SK-N-SH (cell line): ENCODE results near the gene SLC24A5. TPM values are rescaled to one million over a fixed set of nuclear protein-coding genes. Genes with fewer than 3 reads are reported as not detected.

Experiments used
- CTCF ChIA-PET: fragments of 300-600, 350-600 bp; formaldehyde crosslinking; extraction: SDS; loops from one replicate; lab custom pipeline; 2021; lab: Yijun Ruan, JAX
- POLR2A ChIA-PET: fragments of 350-600 bp; sonication (Branson Sonifier 250); formaldehyde crosslinking; extraction: SDS; loops from one replicate; lab custom pipeline; 2020; ENCODE audit warnings: antibody characterized with exemption, inconsistent platforms; lab: Yijun Ruan, JAX
- DNase-seq: peaks from one replicate; pipeline ENCODE4 v3.0.0; 2012
- H2AFZ ChIP-seq: fragments of 200-600 bp; sonication (generic); 2 replicates; pipeline ENCODE4 v1.8.1; 2016; ENCODE audit warnings: antibody characterized with exemption, mild to moderate bottlenecking, low read depth
- H3F3A ChIP-seq: fragments of 200-600 bp; sonication (generic); replicated peaks from 2 replicates; pipeline ENCODE3; 2016; ENCODE audit warnings: antibody characterized with exemption, mild to moderate bottlenecking; ENCODE audit not compliant: insufficient read depth
- H3K27ac ChIP-seq, 2 experiments: fragments of 200-500 bp in 1 of 2; fragments of 200-600 bp in 1 of 2; sonication (Bioruptor generic) in 1 of 2; sonication (generic), shearing (Covaris generic) in 1 of 2; 2 replicates each; pipeline versions ENCODE4 v1.5.1 to v1.6.1; 2014 to 2016; ENCODE audit warnings: low read depth in 2 of 2, inconsistent platforms in 1 of 2, low read length in 1 of 2, mild to moderate bottlenecking in 1 of 2, mixed read lengths in 1 of 2
- H3K27me3 ChIP-seq: fragments of 200-600 bp; sonication (generic), shearing (Covaris generic); 2 replicates; pipeline ENCODE4 v1.6.1; 2016; ENCODE audit warnings: mixed run types; ENCODE audit not compliant: insufficient read depth
- H3K36me3 ChIP-seq, 2 experiments: fragments of 200-500 bp in 1 of 2; fragments of 200-600 bp in 1 of 2; sonication (Bioruptor generic) in 1 of 2; sonication (generic) in 1 of 2; replicated peaks in 1 of 2; 2 replicates each; pipeline versions ENCODE3 to v1.5.1; 2014 to 2016; ENCODE audit warnings: low read length in 1 of 2, mild to moderate bottlenecking in 1 of 2; ENCODE audit not compliant: insufficient read depth in 2 of 2, control insufficient read depth in 1 of 2
- H3K4me1 ChIP-seq, 2 experiments: fragments of 200-500 bp in 1 of 2; fragments of 200-600 bp in 1 of 2; sonication (Bioruptor generic) in 1 of 2; sonication (generic), shearing (Covaris generic) in 1 of 2; 2 replicates each; pipeline versions ENCODE4 v1.5.1 to v1.6.1; 2014 to 2016; ENCODE audit warnings: low read depth in 1 of 2, low read length in 1 of 2, mixed run types in 1 of 2; ENCODE audit not compliant: insufficient read depth in 2 of 2, control insufficient read depth in 1 of 2
- H3K4me2 ChIP-seq: fragments of 200-600 bp; sonication (generic), shearing (Covaris generic); 2 replicates; pipeline ENCODE4 v1.6.1; 2017; ENCODE audit warnings: mixed run types
- H3K4me3 ChIP-seq, 2 experiments: fragments of 200-500 bp in 1 of 2; fragments of 200-600 bp in 1 of 2; sonication (Bioruptor generic) in 1 of 2; sonication (generic), shearing (Covaris generic) in 1 of 2; 2 replicates each; pipeline versions ENCODE4 v1.5.1 to v1.8.1; 2014 to 2016; ENCODE audit warnings: low read depth in 2 of 2, inconsistent platforms in 1 of 2, low read length in 1 of 2, mild to moderate bottlenecking in 1 of 2, mixed read lengths in 1 of 2, moderate library complexity in 1 of 2
- H3K79me2 ChIP-seq: fragments of 200-600 bp; sonication (generic); 2 replicates; pipeline ENCODE4 v1.8.1; 2017; ENCODE audit warnings: mild to moderate bottlenecking; ENCODE audit not compliant: insufficient read depth
- H3K9ac ChIP-seq: fragments of 200-600 bp; sonication (generic); 2 replicates; pipeline ENCODE4 v1.6.1; 2017; ENCODE audit warnings: mixed run types
- H3K9me2 ChIP-seq: fragments of 200-600 bp; sonication (generic); 2 replicates; pipeline ENCODE4 v1.6.1; 2017; ENCODE audit warnings: mixed run types
- H3K9me3 ChIP-seq: fragments of 200-600 bp; sonication (generic); 2 replicates; pipeline ENCODE4 v1.6.1; 2017; ENCODE audit warnings: mixed run types, mild to moderate bottlenecking, moderate library complexity
- H4K20me1 ChIP-seq: fragments of 200-600 bp; sonication (generic); 2 replicates; pipeline ENCODE4 v1.6.1; 2017; ENCODE audit warnings: mild to moderate bottlenecking, mixed run types; ENCODE audit not compliant: insufficient read depth
- ELF1 ChIP-seq: IDR thresholded peaks from 2 replicates; pipeline ENCODE4 v1.4.0; 2012
- EP300 ChIP-seq, 2 experiments: IDR thresholded peaks; 2 replicates each; pipeline versions ENCODE4 v1.4.0 to v1.6.1; 2012; ENCODE audit warnings: borderline replicate concordance in 1 of 2, low read depth in 1 of 2, low read length in 1 of 2
- FOXJ3 ChIP-seq: sonication (generic); formaldehyde crosslinking; IDR thresholded peaks from 2 replicates; pipeline ENCODE4 v1.5.1; 2020; ENCODE audit warnings: mild to moderate bottlenecking, missing genetic modification reagents
- NFIC ChIP-seq: IDR thresholded peaks from 2 replicates; pipeline ENCODE4 v1.4.0; 2012; ENCODE audit warnings: borderline replicate concordance
- NRF1 ChIP-seq: IDR thresholded peaks from 2 replicates; pipeline ENCODE4 v1.6.1; 2012; ENCODE audit warnings: low read depth, mild to moderate bottlenecking, low read length
- PBX3 ChIP-seq: IDR thresholded peaks from 2 replicates; pipeline ENCODE4; 2012
- POLR2AphosphoS5 ChIP-seq: IDR thresholded peaks from 2 replicates; pipeline ENCODE4 v1.6.1; 2012; ENCODE audit warnings: low read depth, low read length
- RAD21 ChIP-seq: IDR thresholded peaks from 2 replicates; pipeline ENCODE4 v1.6.1; 2012; ENCODE audit warnings: mild to moderate bottlenecking, low read length
- RXRA ChIP-seq: IDR thresholded peaks from 2 replicates; pipeline ENCODE4 v1.4.0; 2012; ENCODE audit warnings: low read depth, mild to moderate bottlenecking, borderline replicate concordance
- TCF12 ChIP-seq: IDR thresholded peaks from 2 replicates; pipeline ENCODE4 v1.4.0; 2012
- TEAD4 ChIP-seq: IDR thresholded peaks from 2 replicates; pipeline ENCODE4 v1.4.0; 2012; ENCODE audit warnings: mild to moderate bottlenecking, borderline replicate concordance; ENCODE audit not compliant: insufficient read depth
- USF2 ChIP-seq: fragments of 150-350 bp; IDR thresholded peaks from 2 replicates; pipeline ENCODE4 v1.6.1; 2017; ENCODE audit warnings: antibody characterized with exemption, low read length, low read depth, borderline replicate concordance
- YY1 ChIP-seq: IDR thresholded peaks from 2 replicates; pipeline ENCODE4 v1.4.0; 2012; ENCODE audit warnings: low read depth, mild to moderate bottlenecking
- WGBS: methylation state at CpG from one replicate; pipeline ENCODE4 v1.1.6; 2017; ENCODE audit warnings: low lambda C conversion rate; 5-methylcytosine and 5-hydroxymethylcytosine counted together
- polyA plus RNA-seq, 3 experiments: library from polyadenylated mRNA; depleted of rRNA; stranded (reverse); fragments of >200 nt; gene quantifications; 2 replicates each; pipeline ENCODE4 v1.2.3, GENCODE V29; 2012
- TF ChIP-seq, protein P1 (sequence below): IDR thresholded peaks from 2 replicates; pipeline ENCODE4 v1.4.0; 2012; ENCODE audit warnings: low read depth, borderline replicate concordance
- TF ChIP-seq, protein P2 (sequence below): IDR thresholded peaks from 2 replicates; pipeline ENCODE4 v1.4.0; 2012; ENCODE audit warnings: low read depth, borderline replicate concordance
- TF ChIP-seq, protein P3 (sequence below): IDR thresholded peaks from 2 replicates; pipeline ENCODE4 v1.6.1; 2012; ENCODE audit warnings: mild to moderate bottlenecking, low read depth, low read length, moderate library complexity

SLC24A5 gene
- polyA plus RNA-seq, 1 of the 3 experiments (the other 2 are of a cell fraction), result not detected

DNA sequence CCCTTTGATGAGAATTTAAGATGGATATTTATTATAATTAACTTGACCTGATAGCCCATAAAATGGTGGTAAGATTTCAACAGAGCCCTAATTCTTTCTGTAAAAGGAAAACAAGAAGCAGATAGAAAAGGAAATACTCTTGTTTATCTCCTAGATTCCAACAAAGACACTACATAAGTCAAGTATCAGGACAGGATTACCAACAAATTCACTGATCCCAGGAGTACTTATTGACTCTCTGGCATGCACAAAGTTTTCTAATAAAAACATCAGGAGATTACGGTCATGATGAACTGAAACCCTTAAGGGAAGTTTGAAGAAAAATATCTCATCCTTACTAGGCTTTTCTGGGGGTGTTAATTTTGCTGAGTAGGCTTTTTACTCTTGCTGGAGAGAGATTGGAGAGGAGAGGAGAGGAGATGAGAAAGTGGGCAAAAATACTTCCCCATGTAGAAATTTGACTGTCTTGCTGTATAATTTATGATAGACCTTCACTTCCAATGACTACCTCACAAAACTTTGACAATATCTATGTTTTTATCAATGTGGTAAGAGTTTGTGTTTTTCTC lies 43.1 kb upstream of the SLC24A5 start:
- H4K20me1 ChIP-seq, result no peaks in the 10 kb centered on the region

More for the DNA sequence above, 43.1 kb upstream of the SLC24A5 start:
- TF ChIP-seq NFIC (no peak), USF2 (no peak), NRF1 (no peak), EP300 (IDR thresholded peaks at IDR 0.05; ENCODE audit: borderline replicate concordance in 1 of 2, low read depth in 1 of 2, low read length in 1 of 2) (no peak), TEAD4 (no peak), YY1 (no peak), RXRA (no peak), FOXJ3 (CRISPR knock-in tag) (no peak), PBX3 (no peak), RAD21 (no peak), ELF1 (no peak), TCF12 (no peak), POLR2AphosphoS5 (no peak)
- TF ChIP-seq, protein P1, sequence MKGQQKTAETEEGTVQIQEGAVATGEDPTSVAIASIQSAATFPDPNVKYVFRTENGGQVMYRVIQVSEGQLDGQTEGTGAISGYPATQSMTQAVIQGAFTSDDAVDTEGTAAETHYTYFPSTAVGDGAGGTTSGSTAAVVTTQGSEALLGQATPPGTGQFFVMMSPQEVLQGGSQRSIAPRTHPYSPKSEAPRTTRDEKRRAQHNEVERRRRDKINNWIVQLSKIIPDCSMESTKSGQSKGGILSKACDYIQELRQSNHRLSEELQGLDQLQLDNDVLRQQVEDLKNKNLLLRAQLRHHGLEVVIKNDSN, result no peak
- TF ChIP-seq, protein P2, sequence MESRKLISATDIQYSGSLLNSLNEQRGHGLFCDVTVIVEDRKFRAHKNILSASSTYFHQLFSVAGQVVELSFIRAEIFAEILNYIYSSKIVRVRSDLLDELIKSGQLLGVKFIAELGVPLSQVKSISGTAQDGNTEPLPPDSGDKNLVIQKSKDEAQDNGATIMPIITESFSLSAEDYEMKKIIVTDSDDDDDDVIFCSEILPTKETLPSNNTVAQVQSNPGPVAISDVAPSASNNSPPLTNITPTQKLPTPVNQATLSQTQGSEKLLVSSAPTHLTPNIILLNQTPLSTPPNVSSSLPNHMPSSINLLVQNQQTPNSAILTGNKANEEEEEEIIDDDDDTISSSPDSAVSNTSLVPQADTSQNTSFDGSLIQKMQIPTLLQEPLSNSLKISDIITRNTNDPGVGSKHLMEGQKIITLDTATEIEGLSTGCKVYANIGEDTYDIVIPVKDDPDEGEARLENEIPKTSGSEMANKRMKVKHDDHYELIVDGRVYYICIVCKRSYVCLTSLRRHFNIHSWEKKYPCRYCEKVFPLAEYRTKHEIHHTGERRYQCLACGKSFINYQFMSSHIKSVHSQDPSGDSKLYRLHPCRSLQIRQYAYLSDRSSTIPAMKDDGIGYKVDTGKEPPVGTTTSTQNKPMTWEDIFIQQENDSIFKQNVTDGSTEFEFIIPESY, result no peak
- TF ChIP-seq, protein P3, sequence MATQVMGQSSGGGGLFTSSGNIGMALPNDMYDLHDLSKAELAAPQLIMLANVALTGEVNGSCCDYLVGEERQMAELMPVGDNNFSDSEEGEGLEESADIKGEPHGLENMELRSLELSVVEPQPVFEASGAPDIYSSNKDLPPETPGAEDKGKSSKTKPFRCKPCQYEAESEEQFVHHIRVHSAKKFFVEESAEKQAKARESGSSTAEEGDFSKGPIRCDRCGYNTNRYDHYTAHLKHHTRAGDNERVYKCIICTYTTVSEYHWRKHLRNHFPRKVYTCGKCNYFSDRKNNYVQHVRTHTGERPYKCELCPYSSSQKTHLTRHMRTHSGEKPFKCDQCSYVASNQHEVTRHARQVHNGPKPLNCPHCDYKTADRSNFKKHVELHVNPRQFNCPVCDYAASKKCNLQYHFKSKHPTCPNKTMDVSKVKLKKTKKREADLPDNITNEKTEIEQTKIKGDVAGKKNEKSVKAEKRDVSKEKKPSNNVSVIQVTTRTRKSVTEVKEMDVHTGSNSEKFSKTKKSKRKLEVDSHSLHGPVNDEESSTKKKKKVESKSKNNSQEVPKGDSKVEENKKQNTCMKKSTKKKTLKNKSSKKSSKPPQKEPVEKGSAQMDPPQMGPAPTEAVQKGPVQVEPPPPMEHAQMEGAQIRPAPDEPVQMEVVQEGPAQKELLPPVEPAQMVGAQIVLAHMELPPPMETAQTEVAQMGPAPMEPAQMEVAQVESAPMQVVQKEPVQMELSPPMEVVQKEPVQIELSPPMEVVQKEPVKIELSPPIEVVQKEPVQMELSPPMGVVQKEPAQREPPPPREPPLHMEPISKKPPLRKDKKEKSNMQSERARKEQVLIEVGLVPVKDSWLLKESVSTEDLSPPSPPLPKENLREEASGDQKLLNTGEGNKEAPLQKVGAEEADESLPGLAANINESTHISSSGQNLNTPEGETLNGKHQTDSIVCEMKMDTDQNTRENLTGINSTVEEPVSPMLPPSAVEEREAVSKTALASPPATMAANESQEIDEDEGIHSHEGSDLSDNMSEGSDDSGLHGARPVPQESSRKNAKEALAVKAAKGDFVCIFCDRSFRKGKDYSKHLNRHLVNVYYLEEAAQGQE, result no peak
- H3K27me3 ChIP-seq, result no peaks in the 10 kb centered on the region
- H3K4me3 ChIP-seq, result no peak overlapping the region
- no peak overlapping the region for H3K27ac ChIP-seq
- H3K9ac ChIP-seq, result no peak overlapping the region
- H3K79me2 ChIP-seq, result no peaks in the 10 kb centered on the region; the same call in 1 of the 2 replicates
- H3K9me3 ChIP-seq, result no peaks in the 10 kb centered on the region
- H3K4me2 ChIP-seq, result no peak overlapping the region
- no peak for DNase-seq
- CTCF ChIA-PET, result no interaction called here
- no peaks in the 10 kb centered on the region for H3K4me1 ChIP-seq
- no peaks in the 10 kb centered on the region for H3F3A ChIP-seq
- no peaks in the 10 kb centered on the region for H3K9me2 ChIP-seq
- POLR2A ChIA-PET, result interaction anchor here (0.6 kb wide), 1 partner anchor 281 kb away, joined by 3 read pairs; no protein-coding TSS in a partner anchor
- no peak overlapping the region for H2AFZ ChIP-seq
- WGBS, result 26% methylated on average over 1 of the region's 1 CpG
- no peaks in the 10 kb centered on the region for H3K36me3 ChIP-seq
